CD4-positive, alpha-beta memory T cell (primary cell): ENCODE measurements around the gene KRTCAP2. TPM values are rescaled to one million over a fixed set of nuclear protein-coding genes. Genes with fewer than 3 reads are reported as not detected.

Experiments
- CTCF ChIA-PET: fragments of 350-600 bp; sonication (Branson Sonifier 250); formaldehyde crosslinking; loops from one replicate; lab custom pipeline; 2021; ENCODE audit warnings: inconsistent platforms; ENCODE audit not compliant: partially characterized antibody; lab: Charles Lee
- POLR2A ChIA-PET: fragments of 350-600 bp; sonication (Branson Sonifier 250); formaldehyde crosslinking; loops from one replicate; lab custom pipeline; 2021; ENCODE audit not compliant: partially characterized antibody; lab: Charles Lee
- DNase-seq, 5 donors: peaks; one replicate each; pipeline versions ENCODE4 v3.0.0 to v3.0.0-alpha.2; 2020 to 2022; ENCODE audit warnings: mixed read lengths in 1 of 5
- H3K27ac ChIP-seq: one replicate; pipeline ENCODE4 v1.7.0; 2013; ENCODE audit warnings: low read depth, low read length
- H3K27me3 ChIP-seq: 2 replicates; pipeline ENCODE4 v1.7.0; 2013; ENCODE audit warnings: mild to moderate bottlenecking, low read length, moderate library complexity; ENCODE audit not compliant: insufficient read depth
- H3K36me3 ChIP-seq: 2 replicates; pipeline ENCODE4 v1.7.0; 2013; ENCODE audit warnings: mild to moderate bottlenecking, low read length, moderate library complexity; ENCODE audit not compliant: insufficient read depth
- H3K4me1 ChIP-seq: 2 replicates; pipeline ENCODE4 v1.7.0; 2013; ENCODE audit warnings: mild to moderate bottlenecking, low read length, moderate library complexity; ENCODE audit not compliant: insufficient read depth
- H3K4me3 ChIP-seq, 2 donors: one replicate each; pipeline ENCODE4 v1.7.0; 2013; ENCODE audit warnings: low read length in 2 of 2, mild to moderate bottlenecking in 1 of 2
- H3K9me3 ChIP-seq, 2 donors: one replicate each; pipeline ENCODE4 v1.7.0; 2013; ENCODE audit warnings: low read length in 2 of 2, control low read depth in 1 of 2; ENCODE audit not compliant: control insufficient read depth in 1 of 2
- H3K27ac Mint-ChIP-seq, 7 donors: one replicate each; pipeline ENCODE4 v1.8.0; 2020 to 2021; ENCODE audit warnings: mixed read lengths in 7 of 7, mild to moderate bottlenecking in 6 of 7, inconsistent platforms in 3 of 7, moderate library complexity in 3 of 7
- H3K27me3 Mint-ChIP-seq, 2 donors: one replicate each; pipeline ENCODE4 v1.8.0; 2020 to 2021; ENCODE audit warnings: mixed read lengths in 2 of 2
- H3K36me3 Mint-ChIP-seq, 2 donors: one replicate each; pipeline ENCODE4 v1.8.0; 2020 to 2021; ENCODE audit warnings: mixed read lengths in 2 of 2, inconsistent platforms in 1 of 2, mild to moderate bottlenecking in 1 of 2
- H3K4me1 Mint-ChIP-seq, 4 donors: one replicate each; pipeline ENCODE4 v1.8.0; 2020 to 2021; ENCODE audit warnings: mixed read lengths in 4 of 4, mild to moderate bottlenecking in 1 of 4
- H3K4me3 Mint-ChIP-seq, 8 donors: one replicate each; pipeline ENCODE4 v1.8.0; 2020 to 2021; ENCODE audit warnings: mixed read lengths in 8 of 8, mild to moderate bottlenecking in 7 of 8, moderate library complexity in 6 of 8, inconsistent platforms in 3 of 8
- H3K9me3 Mint-ChIP-seq, 8 donors: one replicate each; pipeline ENCODE4 v1.8.0; 2020 to 2021; ENCODE audit warnings: mixed read lengths in 8 of 8, mild to moderate bottlenecking in 5 of 8, inconsistent platforms in 3 of 8, moderate library complexity in 1 of 8
- intact Hi-C: fragments of 100-400 bp; cut with micrococcal nuclease; formaldehyde crosslinking; loops from one replicate; pipeline ENCODE4 v1.15.1; 2023
- polyA plus RNA-seq, 2 donors: library from polyadenylated mRNA; unstranded; fragments of 300-500 nt; fragmentation: Illumina TruSeq; gene quantifications; one replicate each; pipeline ENCODE4 v1.2.3, GENCODE V29; 2021
- total RNA-seq, 2 experiments: library from RNA; stranded (reverse); gene quantifications; one replicate each; pipeline ENCODE4 v1.2.3, GENCODE V29; 2021

Gene KRTCAP2
- total and polyA plus RNA-seq, 4 experiments from 2014 or later: 173 to 488 (median 325) TPM

GRCh38 chr1:155134880-155135414 lies 38.2 kb downstream of the KRTCAP2 start:
- Mint-ChIP-seq H3K27ac (peak overlapping the region; percentile 97 to 100 (median 99)), H3K4me1 (peaks cover 21 to 66% (median 43%) of the 10 kb centered on the region in 4 donors), H3K9me3 (no peaks in the 10 kb centered on the region), H3K36me3 (peaks cover 0 to 13% of the 10 kb centered on the region in 2 donors), H3K4me3 (peak overlapping the region; percentile 94 to 99 (median 98)), H3K27me3 (no peaks in the 10 kb centered on the region)
- Histone ChIP-seq H3K4me3 (peak overlapping the region; percentile 62 to 93), H3K36me3 (no peaks in the 10 kb centered on the region), H3K27me3 (no peaks in the 10 kb centered on the region), H3K27ac (peak overlapping the region; percentile 97), H3K4me1 (peaks cover 31% of the 10 kb centered on the region), H3K9me3 (no peaks in the 10 kb centered on the region)
- peak in 1 of 5 donors; percentile 71 for DNase-seq
- ChIA-PET CTCF (interaction anchor here (0.6 to 4.2 kb wide), 6 partner anchors 9 to 50 kb away, joined by 3 to 27 read pairs (median 6); partner anchors contain the start of gene KRTCAP2), POLR2A (interaction anchor here (0.5 to 4.0 kb wide), 11 partner anchors 9 to 1352 kb away, joined by 3 to 35 read pairs (median 4); partner anchors contain the start of genes ADAM15, KRTCAP2, MTX1 and TRIM46)
- intact Hi-C loops: loop anchor here (1.0 to 5.0 kb wide), 2 partner anchors 38 to 48 kb away; partner anchors contain the start of genes KRTCAP2 and TRIM46

- H3K27me3 Mint-ChIP-seq: peaks cover 0 to 2% of the 10 kb centered on the region in 2 donors
- intact Hi-C loops: no loop called here
- POLR2A ChIA-PET: interaction anchor here (0.5 to 4.0 kb wide), 8 partner anchors 8 to 1351 kb away, joined by 3 to 35 read pairs (median 4); partner anchors contain the start of genes ADAM15, KRTCAP2, MTX1 and TRIM46
These were observed 38.8 kb downstream of the KRTCAP2 start for GRCh38 chr1:155134322-155134721.

GRCh38 chr1:155133799-155134281 lies 39.3 kb downstream of the KRTCAP2 start:
- no peak for DNase-seq

More at GRCh38 chr1:155134322-155134721, 38.8 kb downstream of the KRTCAP2 start:
- CTCF ChIA-PET: interaction anchor here (0.6 to 4.2 kb wide), 5 partner anchors 9 to 49 kb away, joined by 3 to 27 read pairs (median 6); partner anchors contain the start of gene KRTCAP2
- no peak overlapping the region for H3K27ac ChIP-seq
- Mint-ChIP-seq H3K4me3 (peak overlapping the region; percentile 94 to 99 (median 98)), H3K9me3 (no peaks in the 10 kb centered on the region), H3K27ac (peak overlapping the region; percentile 97 to 100 (median 99)), H3K36me3 (peaks cover 0 to 13% of the 10 kb centered on the region in 2 donors), H3K4me1 (peaks cover 21 to 67% (median 42%) of the 10 kb centered on the region in 4 donors)
- no peaks in the 10 kb centered on the region for H3K36me3 ChIP-seq
- DNase-seq: no peak
- H3K4me3 ChIP-seq: no peak overlapping the region
- H3K27me3 ChIP-seq: peaks cover 3% of the 10 kb centered on the region
- H3K4me1 ChIP-seq: peaks cover 29% of the 10 kb centered on the region
- H3K9me3 ChIP-seq: no peaks in the 10 kb centered on the region

GRCh38 chr1:155131856-155132255 lies 41.2 kb downstream of the KRTCAP2 start:
- Mint-ChIP-seq H3K27ac (no peak overlapping the region), H3K27me3 (peaks cover 7 to 13% of the 10 kb centered on the region in 2 donors), H3K4me3 (peak overlapping the region in 3 of 8 donors; percentile 9 to 64 (median 27)), H3K9me3 (no peaks in the 10 kb centered on the region), H3K4me1 (peaks cover 26 to 71% (median 41%) of the 10 kb centered on the region in 4 donors), H3K36me3 (peaks cover 0 to 10% of the 10 kb centered on the region in 2 donors)
- no peak for DNase-seq
- peaks cover 37% of the 10 kb centered on the region for H3K4me1 ChIP-seq
- H3K9me3 ChIP-seq: no peaks in the 10 kb centered on the region
- CTCF ChIA-PET: interaction anchor here (1.0 to 1.1 kb wide), 2 partner anchors 11 to 41 kb away, joined by 3 to 4 read pairs; partner anchors contain the start of gene KRTCAP2
- POLR2A ChIA-PET: no interaction called here
- H3K4me3 ChIP-seq: no peak overlapping the region
- H3K27me3 ChIP-seq: peaks cover 12% of the 10 kb centered on the region
- H3K27ac ChIP-seq: no peak overlapping the region
- intact Hi-C loops: no loop called here
- H3K36me3 ChIP-seq: no peaks in the 10 kb centered on the region

More at GRCh38 chr1:155133799-155134281, 39.3 kb downstream of the KRTCAP2 start:
- Mint-ChIP-seq H3K27ac (peak overlapping the region in 4 of 7 donors; percentile 6 to 100 (median 64)), H3K4me3 (peak overlapping the region in 3 of 8 donors; percentile 34 to 99 (median 98)), H3K9me3 (no peaks in the 10 kb centered on the region), H3K4me1 (peaks cover 25 to 69% (median 43%) of the 10 kb centered on the region in 4 donors), H3K27me3 (peaks cover 2% of the 10 kb centered on the region in 2 donors), H3K36me3 (peaks cover 0 to 13% of the 10 kb centered on the region in 2 donors)
- Histone ChIP-seq H3K9me3 (no peaks in the 10 kb centered on the region), H3K27me3 (peaks cover 8% of the 10 kb centered on the region), H3K4me1 (peaks cover 33% of the 10 kb centered on the region), H3K27ac (no peak overlapping the region), H3K36me3 (no peaks in the 10 kb centered on the region), H3K4me3 (no peak overlapping the region)
- POLR2A ChIA-PET: interaction anchor here (1.0 to 4.0 kb wide), 5 partner anchors 8 to 110 kb away, joined by 3 to 35 read pairs (median 4); partner anchors contain the start of genes KRTCAP2 and TRIM46
- CTCF ChIA-PET: interaction anchor here (0.6 to 4.2 kb wide), 5 partner anchors 8 to 48 kb away, joined by 3 to 27 read pairs (median 6); partner anchors contain the start of gene KRTCAP2
- intact Hi-C loops: no loop called here

GRCh38 chr1:155131285-155131684 lies 41.8 kb downstream of the KRTCAP2 start:
- H3K4me1 ChIP-seq: peaks cover 39% of the 10 kb centered on the region
- POLR2A ChIA-PET: no interaction called here
- peaks cover 0 to 10% of the 10 kb centered on the region in 2 donors for H3K36me3 Mint-ChIP-seq

GRCh38 chr1:155130272-155131006 lies 42.7 kb downstream of the KRTCAP2 start:
- Mint-ChIP-seq H3K27ac (peak overlapping the region in 3 of 7 donors; percentile 2 to 59 (median 29)), H3K4me3 (no peak overlapping the region), H3K4me1 (peaks cover 25 to 61% (median 36%) of the 10 kb centered on the region in 4 donors), H3K27me3 (peaks cover 9 to 15% of the 10 kb centered on the region in 2 donors), H3K9me3 (peaks cover 0 to 2% (median 0%) of the 10 kb centered on the region in 8 donors), H3K36me3 (peaks cover 0 to 5% of the 10 kb centered on the region in 2 donors)
- intact Hi-C loops: no loop called here
- POLR2A ChIA-PET: interaction anchor here (1.2 kb wide), 2 partner anchors 43 to 52 kb away, joined by 3 read pairs; partner anchors contain the start of genes EFNA3 and KRTCAP2
- CTCF ChIA-PET: interaction anchor here (0.6 to 2.7 kb wide), 5 partner anchors 13 to 102 kb away, joined by 3 to 18 read pairs (median 3); no protein-coding TSS in a partner anchor
- Histone ChIP-seq H3K4me3 (no peak overlapping the region), H3K9me3 (no peaks in the 10 kb centered on the region), H3K4me1 (peaks cover 40% of the 10 kb centered on the region), H3K36me3 (no peaks in the 10 kb centered on the region), H3K27ac (no peak overlapping the region), H3K27me3 (peaks cover 12% of the 10 kb centered on the region)
- no peak for DNase-seq

More at GRCh38 chr1:155131285-155131684, 41.8 kb downstream of the KRTCAP2 start:
- peak overlapping the region in 2 of 7 donors; percentile 5 to 17 for H3K27ac Mint-ChIP-seq
- Histone ChIP-seq H3K9me3 (no peaks in the 10 kb centered on the region), H3K4me3 (no peak overlapping the region), H3K27ac (no peak overlapping the region), H3K27me3 (peaks cover 12% of the 10 kb centered on the region), H3K36me3 (no peaks in the 10 kb centered on the region)
- H3K9me3 Mint-ChIP-seq: no peaks in the 10 kb centered on the region
- peak overlapping the region in 1 of 8 donors; percentile 36 for H3K4me3 Mint-ChIP-seq
- peaks cover 25 to 69% (median 40%) of the 10 kb centered on the region in 4 donors for H3K4me1 Mint-ChIP-seq
- DNase-seq: no peak
- H3K27me3 Mint-ChIP-seq: peaks cover 8 to 15% of the 10 kb centered on the region in 2 donors
- intact Hi-C loops: no loop called here
- CTCF ChIA-PET: interaction anchor here (1.0 to 1.2 kb wide), 4 partner anchors 12 to 62 kb away, joined by 3 to 4 read pairs (median 4); partner anchors contain the start of gene KRTCAP2
